Muscle of arm (tissue), 12 donors: ENCODE measurements around the gene SUMO3. TPM values are rescaled to one million over a fixed set of nuclear protein-coding genes. Genes with fewer than 3 reads are reported as not detected.

Source experiments
- DNase-seq: peaks from one replicate; pipeline ENCODE4 v3.0.0-alpha.2; 2013
- polyA plus RNA-seq, 12 donors: library from polyadenylated mRNA; unstranded; fragments of 120-200 nt; gene quantifications; one replicate each; pipeline ENCODE4 v1.2.1, GENCODE V29; 2013; ENCODE audit not compliant: insufficient read length in 12 of 12

SUMO3 gene
- polyA plus RNA-seq, 12 donors, result 60.7 to 88.3 (median 66.5) TPM; not detected in 1

DNA sequence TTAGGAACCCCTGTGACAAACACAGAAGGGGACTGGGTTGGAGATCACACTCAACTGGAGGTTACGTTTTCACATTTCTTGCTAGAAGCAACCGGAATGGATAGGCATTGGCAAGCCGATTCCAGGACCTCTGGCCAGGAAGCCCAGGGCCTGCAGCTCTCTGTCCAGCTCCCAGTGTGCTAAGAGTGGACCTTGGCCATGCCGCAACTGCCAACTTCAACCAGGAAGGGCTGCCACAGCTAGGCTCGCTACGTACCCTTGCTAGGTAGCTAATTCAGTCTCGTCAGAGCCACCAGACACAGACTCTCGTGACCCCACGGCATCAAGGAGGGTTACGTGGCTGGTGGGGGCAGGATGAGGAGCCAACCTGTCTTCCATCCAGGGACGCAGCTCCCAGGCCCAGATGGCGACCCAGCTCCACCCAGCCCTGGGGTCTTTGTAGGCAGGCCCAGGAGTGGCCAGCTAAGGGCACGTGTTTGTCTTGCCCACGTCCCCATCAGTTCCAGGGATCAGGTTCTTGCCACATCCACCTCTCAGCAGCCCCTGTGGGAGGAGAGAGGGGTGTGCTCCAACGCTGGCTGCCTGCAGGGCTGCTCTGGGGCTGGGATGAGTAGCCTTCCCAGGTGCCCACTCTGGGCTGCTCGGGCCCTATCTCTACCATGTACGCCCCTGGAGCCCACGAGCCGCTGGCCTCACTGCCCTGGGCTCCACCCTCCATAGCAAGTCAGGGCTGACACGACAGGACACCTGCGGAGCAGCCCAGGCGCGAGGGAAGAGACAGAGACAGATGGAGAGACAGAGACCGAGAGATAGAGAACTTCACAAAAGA lies 55.4 kb downstream of the SUMO3 start:
- no peak for DNase-seq

DNA sequence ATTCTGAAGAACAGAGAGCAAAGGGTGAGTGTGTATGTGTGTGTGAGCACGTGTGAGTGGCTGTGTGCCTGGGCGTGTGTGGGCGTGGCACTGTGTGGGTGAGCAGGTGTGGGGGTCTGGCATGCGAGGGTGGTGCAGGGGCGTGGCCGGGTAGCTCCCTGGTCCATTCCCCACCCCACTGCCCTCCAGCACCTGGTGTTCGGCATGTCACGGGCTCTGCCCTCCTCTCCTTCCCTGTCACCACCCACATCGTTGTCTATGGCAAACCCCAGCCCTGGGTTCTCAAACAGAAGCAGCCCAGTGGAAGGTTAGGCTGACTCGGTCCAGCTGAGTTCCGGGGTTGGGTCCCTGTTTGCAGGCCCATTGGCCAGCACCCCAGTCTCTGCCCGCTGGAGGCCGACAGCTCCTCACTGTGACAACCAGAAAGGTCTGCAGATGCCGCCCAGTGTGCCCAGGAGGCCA lies 56.1 kb downstream of the SUMO3 start:
- no peak for DNase-seq

DNA sequence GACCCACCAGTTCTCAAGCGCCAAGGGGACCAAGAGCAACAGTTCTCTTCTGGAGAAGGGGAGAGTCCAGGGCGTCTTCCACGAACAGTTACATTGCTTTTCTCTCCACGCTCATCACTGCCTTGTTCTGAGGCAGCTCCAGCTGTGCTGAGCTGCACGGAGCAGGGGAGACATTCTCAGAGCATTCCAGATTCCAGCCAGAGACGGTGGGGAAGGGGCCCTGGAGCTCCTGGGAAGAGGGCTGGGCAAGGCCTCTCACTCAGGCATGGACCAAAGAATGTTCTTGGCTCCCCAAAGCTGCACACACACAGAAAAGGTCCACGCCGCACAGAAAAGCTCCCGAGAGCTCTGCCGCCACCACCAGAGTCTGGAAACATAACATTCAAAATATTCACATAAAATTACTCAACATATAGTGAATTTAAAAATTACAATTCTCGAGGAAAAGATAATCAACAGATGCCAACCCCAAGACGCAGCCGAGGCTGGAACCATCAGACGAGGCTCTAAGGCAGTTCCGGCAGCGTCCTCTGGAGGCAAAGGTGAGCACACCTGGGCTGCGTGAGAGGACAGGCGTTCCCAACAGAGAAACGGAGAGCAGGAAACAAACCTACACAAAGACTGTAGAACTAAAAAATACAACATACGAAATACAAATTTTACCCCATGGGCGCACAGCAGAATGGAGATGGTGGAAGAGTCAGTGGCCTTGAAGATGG lies 56.7 kb downstream of the SUMO3 start:
- DNase-seq, result no peak

DNA sequence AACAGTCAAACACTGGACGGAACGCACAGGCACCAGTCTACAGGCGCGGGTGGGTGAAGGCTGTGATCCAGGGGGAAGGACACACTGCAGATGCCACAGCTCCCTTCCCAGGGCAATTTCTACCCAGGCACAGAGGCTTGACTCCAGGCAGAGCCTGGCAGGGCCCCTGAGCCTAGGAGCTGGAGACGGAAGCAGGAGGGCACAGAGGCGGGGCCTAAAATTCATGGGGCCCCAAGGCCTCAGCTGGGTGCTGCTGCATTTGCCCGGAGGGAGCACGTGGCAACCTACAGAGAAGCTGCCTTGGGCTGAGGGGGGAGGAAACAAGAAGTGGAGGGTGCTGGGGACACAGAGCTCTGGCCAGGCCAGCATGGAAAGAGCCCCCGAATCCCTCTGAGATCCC lies 57.5 kb downstream of the SUMO3 start:
- DNase-seq, result no peak

DNA sequence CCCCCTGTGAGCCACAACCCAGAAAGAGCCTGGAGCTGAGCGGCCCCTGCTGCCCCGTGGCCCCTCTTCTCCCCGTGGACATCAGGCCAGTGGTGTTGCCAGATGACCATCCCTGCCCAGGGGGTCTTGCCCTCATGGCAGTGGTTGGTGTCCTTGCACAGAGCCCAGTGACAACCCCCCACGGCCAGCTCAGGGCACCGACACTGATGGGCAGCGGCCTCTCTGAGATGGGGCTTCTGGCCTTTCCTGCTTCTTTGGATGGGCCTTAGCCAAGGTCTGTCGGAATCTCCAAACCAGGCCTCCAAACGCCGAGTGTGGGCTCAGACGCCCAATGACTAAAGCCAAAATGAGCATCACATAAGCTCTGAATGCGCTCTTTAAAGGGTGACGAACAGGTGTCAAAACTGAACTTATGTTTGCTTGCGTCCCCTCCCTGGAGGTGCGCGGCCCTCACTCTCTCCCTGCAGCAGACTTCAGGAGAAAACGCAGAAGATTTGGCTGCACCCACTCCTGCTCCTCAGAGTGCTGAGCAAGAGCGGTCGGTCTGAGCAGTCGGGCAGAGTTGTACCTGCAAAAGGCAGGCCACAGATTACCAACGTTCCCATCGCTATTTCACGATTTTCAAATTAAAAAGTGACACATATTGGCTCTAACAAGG lies 58.1 kb downstream of the SUMO3 start:
- no peak for DNase-seq

DNA sequence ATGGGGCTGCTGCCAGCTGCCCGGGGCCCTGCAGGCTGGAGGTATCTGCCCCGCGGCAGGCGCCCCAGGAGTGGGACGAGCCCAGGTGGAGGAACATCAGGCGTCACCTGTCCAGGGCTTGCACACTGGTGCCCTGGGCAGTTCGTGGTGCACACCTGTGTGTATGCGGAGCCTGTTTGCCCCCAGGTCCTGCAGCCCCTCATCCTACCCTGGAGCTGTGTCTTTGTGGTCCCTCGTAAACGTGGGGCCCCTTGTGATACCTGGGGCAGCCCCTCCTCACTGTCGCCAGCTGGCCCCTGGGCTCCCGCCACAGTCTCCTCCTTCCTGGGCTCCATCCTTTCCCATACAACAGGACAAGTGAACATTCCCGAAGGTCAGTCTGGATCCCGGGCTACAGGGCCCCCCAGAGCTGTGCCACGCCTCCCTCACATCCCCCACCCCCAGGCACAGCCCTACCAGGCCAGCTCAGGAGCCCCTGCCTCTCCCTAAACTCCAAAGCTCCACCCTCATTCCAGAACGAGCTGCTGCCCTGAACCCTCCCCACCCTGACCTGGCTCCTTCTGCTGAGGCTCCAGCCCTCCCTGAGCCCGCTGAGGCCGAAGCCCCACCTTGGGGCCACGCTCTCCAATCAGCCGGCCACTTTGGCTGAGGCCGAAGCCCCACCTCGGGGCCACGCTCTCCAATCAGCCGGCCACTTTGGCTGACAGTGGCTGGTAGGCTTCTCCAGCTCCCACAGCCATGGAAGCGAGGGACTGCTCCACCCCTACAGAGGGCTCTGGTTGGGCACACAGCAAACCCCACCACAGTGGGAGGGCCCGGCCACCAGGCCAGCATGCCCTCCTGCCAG lies 58.9 kb downstream of the SUMO3 start:
- DNase-seq, result no peak

DNA sequence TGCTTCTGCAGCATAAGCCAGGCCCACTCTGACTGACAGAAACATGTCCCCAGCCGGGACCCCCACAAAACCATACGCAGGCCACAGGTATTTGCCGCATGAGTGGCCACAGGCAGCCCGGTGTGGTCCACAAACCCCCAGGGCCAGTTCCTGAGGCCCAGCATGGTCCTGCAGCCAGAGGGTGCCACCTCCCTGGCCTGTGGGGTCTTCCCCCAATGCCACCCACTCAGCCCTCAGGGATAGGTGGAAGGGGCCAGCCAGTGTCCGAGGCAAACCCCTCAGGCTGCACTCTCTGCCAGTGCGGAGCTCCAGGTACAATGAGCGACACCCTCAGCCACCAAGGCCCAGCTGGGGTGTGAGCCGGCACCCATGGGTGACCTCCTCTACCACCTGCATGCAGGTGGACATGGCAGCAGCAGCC lies 59.7 kb downstream of the SUMO3 start:
- no peak for DNase-seq

- DNase-seq, result no peak
Observed at GRCh38 chr21:44757731-44758130, 60.1 kb downstream of the SUMO3 start.

DNA sequence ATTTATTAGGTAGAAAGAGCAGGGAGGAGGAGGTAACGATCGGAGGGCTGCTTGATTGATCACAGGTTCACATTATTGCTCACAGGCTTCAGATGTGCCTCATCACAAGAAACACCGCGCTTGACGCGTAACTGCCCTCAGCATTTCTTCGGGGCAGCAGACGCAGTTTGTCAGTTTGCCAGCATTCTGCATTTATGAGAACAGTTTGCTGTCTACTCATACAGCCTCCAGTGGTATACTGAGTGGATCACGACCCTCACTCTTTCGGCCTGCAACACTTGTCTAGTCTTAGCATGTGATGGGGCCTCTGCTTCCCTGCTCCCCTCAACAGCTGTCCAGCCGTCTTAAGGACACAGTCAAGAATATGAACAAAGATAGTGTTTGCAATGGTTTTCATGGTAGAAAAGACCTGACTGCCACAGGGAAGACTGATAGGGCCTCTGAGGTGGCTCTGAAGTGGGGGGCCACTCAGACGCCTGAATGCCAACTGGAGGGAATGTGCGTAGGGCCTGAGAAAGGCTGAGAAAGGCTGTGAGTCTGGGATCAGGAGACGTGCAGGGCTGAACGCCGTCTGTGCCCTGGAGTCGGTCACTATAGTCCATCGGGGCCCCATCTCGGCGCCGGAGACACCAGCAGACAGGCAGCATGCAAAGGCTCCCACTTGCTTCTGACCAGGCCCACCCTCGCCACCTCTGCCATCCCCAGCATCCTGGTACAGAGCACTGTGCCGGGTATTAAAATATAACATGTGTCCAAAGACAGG lies 61.3 kb downstream of the SUMO3 start:
- DNase-seq, result no peak

Other genes with a start within 250 kb of the SUMO3 start
- gene KRTAP10-4, start 244.3 kb downstream of the SUMO3 start, polyA plus RNA-seq, result not detected
- gene KRTAP10-5, start 237.5 kb downstream of the SUMO3 start, polyA plus RNA-seq, result not detected
- not detected for gene KRTAP10-6, start 225.6 kb downstream of the SUMO3 start, polyA plus RNA-seq
- gene KRTAP10-7, start 217.5 kb downstream of the SUMO3 start, polyA plus RNA-seq, result not detected
- under 1 TPM in 1 of 12 donors, not detected in 11; 0.25 TPM for gene KRTAP10-8, start 206.0 kb downstream of the SUMO3 start, polyA plus RNA-seq
- not detected for gene KRTAP10-9, start 191.0 kb downstream of the SUMO3 start, polyA plus RNA-seq
- not detected for gene KRTAP10-10, start 180.7 kb downstream of the SUMO3 start, polyA plus RNA-seq
- not detected for gene KRTAP10-11, start 171.6 kb downstream of the SUMO3 start, polyA plus RNA-seq
- gene KRTAP12-4, start 163.4 kb downstream of the SUMO3 start, polyA plus RNA-seq, result not detected
- not detected for gene KRTAP12-3, start 160.1 kb downstream of the SUMO3 start, polyA plus RNA-seq
- not detected for gene KRTAP12-2, start 151.1 kb downstream of the SUMO3 start, polyA plus RNA-seq
- not detected for gene KRTAP12-1, start 135.9 kb downstream of the SUMO3 start, polyA plus RNA-seq
- not detected for gene KRTAP10-12, start 120.9 kb downstream of the SUMO3 start, polyA plus RNA-seq
- 1 to 10 TPM in 3 of 12 donors, under 1 TPM in 6, not detected in 3; 0.05 to 9.3 (median 0.18) TPM for gene TSPEAR, start 106.5 kb downstream of the SUMO3 start, polyA plus RNA-seq
- 100 to 1,000 TPM in 6 of 12 donors, 10 to 100 TPM in 6; 63.0 to 863 (median 98.5) TPM for gene UBE2G2, start 16.2 kb downstream of the SUMO3 start, polyA plus RNA-seq
- 100 to 1,000 TPM in 11 of 12 donors, not detected in 1; 115 to 170 (median 129) TPM for gene PTTG1IP, start 55.6 kb upstream of the SUMO3 start, polyA plus RNA-seq
- 10 to 100 TPM in 5 of 12 donors, 1 to 10 TPM in 6, not detected in 1; 6.6 to 27.9 (median 9.8) TPM for gene ITGB2, start 102.8 kb upstream of the SUMO3 start, polyA plus RNA-seq
- 10 to 100 TPM in 11 of 12 donors, not detected in 1; 12.8 to 34.5 (median 15.4) TPM for gene SLX9, start 122.0 kb upstream of the SUMO3 start, polyA plus RNA-seq